Measurements from ENCODE around the gene CNTNAP2.

Gene CNTNAP2

GRCh38 chr7:147412109-147412508 is 1295.5 kb downstream of the CNTNAP2 start:
- no peak for DNase-seq
- H3K4me3 Mint-ChIP-seq = no peak overlapping the region
- H3K9me3 Mint-ChIP-seq = peaks cover 5 to 37% of the 10 kb centered on the region in 2 donors
- no peak for ATAC-seq
- H3K27me3 Mint-ChIP-seq = no peaks in the 10 kb centered on the region
- H3K4me1 Mint-ChIP-seq = no peaks in the 10 kb centered on the region
- no peak overlapping the region for H3K27ac Mint-ChIP-seq

DNA sequence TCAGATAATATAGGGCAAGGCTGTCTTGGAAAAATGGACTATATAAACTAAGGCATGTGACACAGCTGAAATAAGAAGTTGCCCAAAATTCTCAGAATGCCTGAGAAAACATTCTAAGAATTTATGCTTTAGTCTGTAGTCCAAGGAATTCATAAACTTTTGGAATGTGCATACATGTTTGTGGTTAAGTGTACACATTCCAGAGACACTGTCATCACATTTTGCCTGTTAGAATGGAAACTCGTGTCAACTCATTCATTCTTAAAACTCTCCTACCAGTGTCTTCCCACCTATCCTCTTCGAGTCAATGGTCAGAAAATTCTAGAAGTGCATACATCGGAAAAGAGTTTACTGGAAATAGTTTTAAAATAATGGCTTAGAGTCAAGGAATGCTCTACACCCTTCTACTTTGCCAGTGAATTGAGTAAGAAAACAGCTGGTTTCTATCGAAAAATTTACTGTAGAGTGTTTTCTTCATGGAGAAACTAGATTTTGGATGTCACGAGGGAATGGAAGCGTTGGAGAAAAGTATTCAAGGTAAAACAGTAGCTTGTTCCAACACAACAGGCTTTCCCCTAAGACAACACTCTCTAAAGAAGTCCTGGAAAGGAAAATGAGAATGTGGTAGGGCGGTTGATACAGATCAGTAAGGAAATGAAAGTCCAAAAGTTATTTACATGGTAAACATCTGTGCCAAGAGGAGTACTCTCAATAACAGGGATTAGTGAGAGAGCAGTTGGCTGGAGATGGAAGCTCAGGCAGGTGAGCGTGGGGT is 1296.4 kb downstream of the CNTNAP2 start:
- Mint-ChIP-seq H3K27me3 (no peaks in the 10 kb centered on the region), H3K27ac (no peak overlapping the region), H3K9me3 (peaks cover 3 to 34% of the 10 kb centered on the region in 2 donors), H3K4me3 (no peak overlapping the region), H3K4me1 (no peaks in the 10 kb centered on the region)
- DNase-seq (no peak), ATAC-seq (no peak)

DNA sequence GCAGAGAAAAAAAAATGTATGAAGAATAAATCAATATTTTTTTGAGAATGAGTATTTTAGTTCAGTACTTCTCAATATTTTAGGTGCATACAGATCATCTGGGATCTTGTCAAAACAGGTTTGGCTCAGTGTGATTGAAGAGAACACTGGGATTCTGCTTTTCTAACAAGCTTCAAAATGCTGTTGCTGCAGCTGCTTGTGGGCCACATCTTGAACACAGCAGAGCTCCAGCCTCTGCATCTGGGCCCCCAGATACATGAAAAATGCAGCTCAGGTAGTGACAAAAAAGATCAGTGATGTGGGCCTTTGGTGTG is 1296.9 kb downstream of the CNTNAP2 start:
- Mint-ChIP-seq H3K4me3 (no peak overlapping the region), H3K27ac (no peak overlapping the region), H3K4me1 (no peaks in the 10 kb centered on the region), H3K27me3 (no peaks in the 10 kb centered on the region), H3K9me3 (peaks cover 0 to 29% of the 10 kb centered on the region in 2 donors)
- DNase-seq = no peak
- ATAC-seq = no peak

- DNase-seq = no peak
- H3K4me3 Mint-ChIP-seq = no peak overlapping the region
- no peak for ATAC-seq
- H3K9me3 Mint-ChIP-seq = peaks cover 0 to 16% of the 10 kb centered on the region in 2 donors
- no peaks in the 10 kb centered on the region for H3K4me1 Mint-ChIP-seq
- H3K27ac Mint-ChIP-seq = no peak overlapping the region
- H3K27me3 Mint-ChIP-seq = no peaks in the 10 kb centered on the region
Measured at GRCh38 chr7:147415991-147416390, 1299.4 kb downstream of the CNTNAP2 start.

- Mint-ChIP-seq H3K27me3 (no peaks in the 10 kb centered on the region), H3K9me3 (peaks cover 0 to 16% of the 10 kb centered on the region in 2 donors), H3K27ac (no peak overlapping the region), H3K4me3 (no peak overlapping the region), H3K4me1 (no peaks in the 10 kb centered on the region)
- DNase-seq (no peak), ATAC-seq (no peak)
Measured at GRCh38 chr7:147418966-147419365, 1302.4 kb downstream of the CNTNAP2 start.

DNA sequence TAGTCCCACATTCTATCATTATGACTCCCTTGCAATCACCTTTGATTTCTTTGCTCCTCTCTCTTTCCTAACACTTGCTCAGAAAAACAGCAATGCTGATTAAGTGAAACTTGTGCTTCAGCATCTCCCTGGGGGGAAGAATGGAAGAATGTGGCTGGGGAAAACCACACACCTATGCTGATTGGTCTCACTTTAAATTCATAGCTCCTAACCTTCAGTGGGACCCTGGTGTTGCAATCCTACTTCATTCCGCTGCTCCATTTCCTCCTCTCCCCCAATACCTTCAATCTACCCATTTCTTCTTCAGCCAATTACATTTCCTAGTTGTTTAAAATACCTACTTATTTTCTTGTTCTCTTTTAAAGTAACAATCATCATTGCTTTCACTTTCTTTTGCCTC is 1307.3 kb downstream of the CNTNAP2 start:
- H3K4me1 Mint-ChIP-seq = no peaks in the 10 kb centered on the region
- DNase-seq (no peak), ATAC-seq (no peak)
- H3K9me3 Mint-ChIP-seq = peaks cover 0 to 6% of the 10 kb centered on the region in 2 donors
- H3K27ac Mint-ChIP-seq = no peak overlapping the region
- H3K27me3 Mint-ChIP-seq = no peaks in the 10 kb centered on the region
- H3K4me3 Mint-ChIP-seq = no peak overlapping the region

GRCh38 chr7:147428075-147428474 is 1311.5 kb downstream of the CNTNAP2 start:
- H3K27me3 Mint-ChIP-seq = no peaks in the 10 kb centered on the region
- H3K4me1 Mint-ChIP-seq = no peaks in the 10 kb centered on the region
- ATAC-seq = no peak
- no peak overlapping the region for H3K4me3 Mint-ChIP-seq
- no peak overlapping the region for H3K27ac Mint-ChIP-seq
- DNase-seq = no peak
- peaks cover 6 to 12% of the 10 kb centered on the region in 2 donors for H3K9me3 Mint-ChIP-seq

DNA sequence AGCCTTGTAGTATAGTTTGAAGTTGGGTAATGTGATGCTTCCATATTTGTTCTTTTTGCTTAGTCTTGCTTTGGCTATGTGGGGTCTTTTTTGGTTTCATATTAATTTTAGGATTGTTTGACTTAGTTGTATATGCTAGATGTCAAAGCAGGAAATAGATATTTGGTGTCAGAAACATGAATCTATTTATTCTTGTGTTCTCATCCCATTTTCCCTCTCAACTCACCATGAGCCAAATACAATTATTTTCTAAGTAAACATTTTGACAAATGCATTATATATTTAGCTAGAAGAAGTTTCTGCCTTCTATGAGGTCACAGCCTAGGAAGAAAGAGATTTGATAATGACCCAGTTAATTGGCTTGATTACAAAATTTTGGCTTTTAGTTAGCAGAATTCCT is 1313.4 kb downstream of the CNTNAP2 start:
- H3K27me3 Mint-ChIP-seq = no peaks in the 10 kb centered on the region
- peaks cover 11 to 16% of the 10 kb centered on the region in 2 donors for H3K9me3 Mint-ChIP-seq
- no peaks in the 10 kb centered on the region for H3K4me1 Mint-ChIP-seq
- DNase-seq (no peak), ATAC-seq (no peak)
- no peak overlapping the region for H3K4me3 Mint-ChIP-seq
- H3K27ac Mint-ChIP-seq = no peak overlapping the region

DNA sequence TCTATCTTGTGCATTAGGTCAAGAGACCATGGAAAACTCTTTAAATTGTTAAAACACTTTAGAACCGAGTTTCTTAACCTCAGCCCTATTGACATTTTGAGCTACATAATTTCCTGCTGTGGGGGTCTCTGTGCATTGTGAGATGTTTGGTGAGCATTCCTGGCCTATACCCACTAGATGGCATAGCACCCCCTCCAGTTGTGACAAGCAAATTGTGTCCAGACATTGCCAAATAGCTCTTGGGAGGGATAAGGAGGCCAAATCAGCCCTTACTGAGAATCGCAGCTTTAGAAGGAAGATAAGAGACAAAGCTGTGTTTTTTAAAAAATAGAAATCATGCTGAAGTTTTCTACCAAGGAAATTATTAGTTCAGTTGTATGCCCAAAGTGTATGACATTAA is 1315.5 kb downstream of the CNTNAP2 start:
- Mint-ChIP-seq H3K27me3 (no peaks in the 10 kb centered on the region), H3K4me1 (no peaks in the 10 kb centered on the region), H3K4me3 (no peak overlapping the region), H3K9me3 (peaks cover 10 to 16% of the 10 kb centered on the region in 2 donors), H3K27ac (no peak overlapping the region)
- ATAC-seq = no peak
- no peak for DNase-seq

GRCh38 chr7:147432576-147432975 is 1316.0 kb downstream of the CNTNAP2 start:
- H3K27ac Mint-ChIP-seq = no peak overlapping the region
- no peaks in the 10 kb centered on the region for H3K4me1 Mint-ChIP-seq
- H3K27me3 Mint-ChIP-seq = no peaks in the 10 kb centered on the region
- DNase-seq = no peak
- ATAC-seq = no peak
- no peak overlapping the region for H3K4me3 Mint-ChIP-seq
- H3K9me3 Mint-ChIP-seq = peaks cover 6 to 16% of the 10 kb centered on the region in 2 donors

- Mint-ChIP-seq H3K27ac (no peak overlapping the region), H3K4me3 (no peak overlapping the region), H3K27me3 (no peaks in the 10 kb centered on the region), H3K4me1 (no peaks in the 10 kb centered on the region), H3K9me3 (peaks cover 16 to 25% of the 10 kb centered on the region in 2 donors)
- no peak for ATAC-seq
- DNase-seq = no peak
Measured at GRCh38 chr7:147436718-147437117, 1320.1 kb downstream of the CNTNAP2 start.

DNA sequence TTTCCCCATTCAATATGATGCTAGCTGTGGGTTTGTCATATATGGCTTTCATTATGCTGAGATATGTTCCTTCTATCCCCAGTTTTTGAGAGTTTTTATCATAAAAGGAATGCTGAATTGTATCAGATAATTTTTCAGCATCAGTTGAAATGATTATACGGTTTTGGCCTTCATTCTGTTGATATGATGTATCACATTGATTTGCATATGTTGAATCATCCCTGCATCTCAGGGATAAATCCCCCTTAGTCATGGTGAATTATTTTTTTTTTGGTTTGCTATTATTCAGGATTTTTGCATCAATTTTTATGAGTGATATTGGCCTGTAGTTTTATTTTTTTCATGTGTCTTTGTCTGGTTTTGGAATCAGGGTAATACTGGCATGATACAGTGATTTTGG is 1321.6 kb downstream of the CNTNAP2 start:
- no peaks in the 10 kb centered on the region for H3K4me1 Mint-ChIP-seq
- ATAC-seq (no peak), DNase-seq (no peak)
- H3K9me3 Mint-ChIP-seq = peaks cover 21 to 35% of the 10 kb centered on the region in 2 donors
- no peaks in the 10 kb centered on the region for H3K27me3 Mint-ChIP-seq
- H3K27ac Mint-ChIP-seq = no peak overlapping the region
- H3K4me3 Mint-ChIP-seq = no peak overlapping the region

DNA sequence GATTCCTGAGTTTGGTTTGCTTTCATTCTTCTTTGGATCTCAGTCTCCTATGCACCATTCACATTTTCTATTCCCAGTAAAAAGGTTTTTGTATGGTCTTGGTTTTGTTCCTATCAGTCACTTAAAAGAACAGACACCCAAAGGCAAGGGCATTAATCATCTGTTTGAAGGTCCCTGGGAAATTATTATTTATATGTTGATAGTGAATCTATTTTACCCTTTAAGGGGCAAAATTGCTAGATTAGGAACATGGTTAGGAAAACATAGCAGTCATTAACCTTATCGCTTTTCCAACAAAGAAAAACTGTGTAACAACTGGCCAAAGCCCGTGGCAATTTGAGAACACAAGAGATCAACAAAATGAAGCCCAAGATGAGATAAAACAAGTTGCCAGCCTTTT is 1327.3 kb downstream of the CNTNAP2 start:
- H3K9me3 Mint-ChIP-seq = peaks cover 23 to 51% of the 10 kb centered on the region in 2 donors
- H3K4me1 Mint-ChIP-seq = no peaks in the 10 kb centered on the region
- no peak for ATAC-seq
- H3K27ac Mint-ChIP-seq = no peak overlapping the region
- H3K27me3 Mint-ChIP-seq = no peaks in the 10 kb centered on the region
- no peak for DNase-seq
- no peak overlapping the region for H3K4me3 Mint-ChIP-seq

GRCh38 chr7:147452816-147453215 is 1336.2 kb downstream of the CNTNAP2 start:
- H3K27ac Mint-ChIP-seq = peak overlapping the region in 1 of 2 donors; percentile 4
- no peak for ATAC-seq
- H3K27me3 Mint-ChIP-seq = no peaks in the 10 kb centered on the region
- no peak overlapping the region for H3K4me3 Mint-ChIP-seq
- no peaks in the 10 kb centered on the region for H3K4me1 Mint-ChIP-seq
- H3K9me3 Mint-ChIP-seq = peaks cover 0 to 12% of the 10 kb centered on the region in 2 donors
- no peak for DNase-seq

DNA sequence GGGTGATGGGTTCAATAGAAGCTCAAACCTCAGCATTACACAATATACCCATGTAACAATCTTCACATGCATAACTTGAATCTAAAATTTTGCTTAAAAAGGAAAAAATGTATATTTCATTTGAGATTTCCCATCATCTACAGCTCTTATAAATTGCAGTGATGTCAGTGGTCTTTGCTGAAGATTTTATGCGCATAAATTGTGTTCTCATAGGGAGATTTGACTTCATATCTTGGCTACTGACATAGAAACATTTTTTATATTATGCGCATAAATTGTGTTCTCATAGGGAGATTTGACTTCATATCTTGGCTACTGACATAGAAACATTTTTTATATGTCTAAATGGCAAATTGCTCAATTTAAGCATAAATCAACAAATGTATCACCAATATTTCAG is 1348.6 kb downstream of the CNTNAP2 start:
- H3K4me1 Mint-ChIP-seq = no peaks in the 10 kb centered on the region
- no peaks in the 10 kb centered on the region for H3K27me3 Mint-ChIP-seq
- ATAC-seq (no peak), DNase-seq (no peak)
- H3K4me3 Mint-ChIP-seq = no peak overlapping the region
- peaks cover 9 to 14% of the 10 kb centered on the region in 2 donors for H3K9me3 Mint-ChIP-seq
- no peak overlapping the region for H3K27ac Mint-ChIP-seq

- ATAC-seq (no peak), DNase-seq (no peak)
- Mint-ChIP-seq H3K27me3 (no peaks in the 10 kb centered on the region), H3K4me1 (no peaks in the 10 kb centered on the region), H3K9me3 (peaks cover 14 to 24% of the 10 kb centered on the region in 2 donors), H3K4me3 (no peak overlapping the region), H3K27ac (no peak overlapping the region)
Measured at GRCh38 chr7:147472556-147472955, 1356.0 kb downstream of the CNTNAP2 start.

- peaks cover 13 to 24% of the 10 kb centered on the region in 2 donors for H3K9me3 Mint-ChIP-seq
- DNase-seq = no peak
- no peak for ATAC-seq
- no peak overlapping the region for H3K4me3 Mint-ChIP-seq
- no peaks in the 10 kb centered on the region for H3K27me3 Mint-ChIP-seq
- no peak overlapping the region for H3K27ac Mint-ChIP-seq
- H3K4me1 Mint-ChIP-seq = no peaks in the 10 kb centered on the region
Measured at GRCh38 chr7:147474862-147475261, 1358.3 kb downstream of the CNTNAP2 start.
